ENCODE results near the gene PCMT1. TPM values are rescaled to one million over a fixed set of nuclear protein-coding genes. Genes with fewer than 3 reads are reported as not detected.

Gene PCMT1
- total and polyA plus RNA-seq, 2 of the 13 experiments (the other 11 are each of a cell fraction or from before 2014, with no cell fraction given) = 112 to 169 TPM

DNA sequence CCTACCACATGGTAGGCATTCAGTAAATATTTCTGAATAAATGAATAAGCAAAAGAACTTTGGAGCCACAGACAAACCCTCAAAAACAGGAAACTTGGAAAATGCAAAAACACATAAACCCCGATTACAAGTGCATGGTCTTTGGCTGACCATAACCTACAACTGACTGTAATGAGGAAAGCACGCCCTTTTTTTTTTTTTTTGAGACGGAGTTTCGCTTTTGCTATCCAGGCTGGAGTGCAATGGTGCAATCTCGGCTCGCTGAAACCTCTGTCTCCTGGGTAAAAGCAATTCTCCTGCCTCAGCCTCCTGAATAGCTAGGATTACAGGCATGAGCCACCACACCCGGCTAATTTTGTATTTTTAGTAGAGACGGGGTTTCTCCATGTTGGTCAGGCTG is 19.7 kb upstream of the PCMT1 start:
- Histone ChIP-seq H4K20me1 (ENCODE audit: insufficient read depth, low read length) (no peaks in the 10 kb centered on the region), H3K4me3 (replicated peaks in 1 of 3; ENCODE audit: insufficient read depth in 1 of 3, low read depth in 2 of 3, low read length in 3 of 3) (no peak overlapping the region), H3K36me3 (replicated peaks in 1 of 2; ENCODE audit: control insufficient read depth in 1 of 2, insufficient read depth in 2 of 2, low read length in 2 of 2) (peaks cover 32 to 83% of the 10 kb centered on the region in 2 experiments), H3K9ac (ENCODE audit: insufficient read depth, low read depth, low read length) (no peak overlapping the region), H2AFZ (ENCODE audit: low read length) (no peak overlapping the region), H3K9me3 (ENCODE audit: low read length) (no peaks in the 10 kb centered on the region), H3K27ac (ENCODE audit: extremely low read length, insufficient read depth, low read length) (no peak overlapping the region), H3K4me1 (ENCODE audit: insufficient read depth, low read length) (no peaks in the 10 kb centered on the region), H3K4me2 (ENCODE audit: low read depth, low read length) (no peak overlapping the region), H3K27me3 (ENCODE audit: control insufficient read depth in 1 of 2, insufficient read depth in 2 of 2, low read length in 2 of 2) (no peaks in the 10 kb centered on the region), H3K79me2 (ENCODE audit: insufficient read depth, low read length) (no peaks in the 10 kb centered on the region)
- ATAC-seq (no peak), DNase-seq (ENCODE audit: low spot score) (no peak), FAIRE-seq (no peak)
- intact Hi-C loops (cut with micrococcal nuclease; ENCODE audit: unreplicated experiment) (no loop called here), in situ Hi-C loops (cut with HindIII; ENCODE audit: extremely low pct_ligation_motif_present, low pct_unique_long_range_greater_than_20kb) (no loop called here)
- ChIA-PET POLR2A (interaction anchor here (2.6 kb wide), 1 partner anchor 12 kb away, joined by 11 read pairs; the partner anchor contains the start of gene LATS1), CTCF (ENCODE audit: low intra/inter-chr PET ratio, low total read pairs) (no interaction called here)
- TF ChIP-seq ZNF180 (CRISPR knock-in tag; IDR thresholded peaks at IDR 0.05; ENCODE audit: borderline replicate concordance, low read depth) (no peak), ZNF713 (CRISPR knock-in tag; IDR thresholded peaks at IDR 0.05) (no peak), ZNF543 (CRISPR knock-in tag; IDR thresholded peaks at IDR 0.05) (no peak), SOX5 (CRISPR knock-in tag; IDR thresholded peaks at IDR 0.05; ENCODE audit: borderline replicate concordance) (no peak), SALL2 (CRISPR knock-in tag; IDR thresholded peaks at IDR 0.05) (no peak), ZNF232 (CRISPR knock-in tag; IDR thresholded peaks at IDR 0.05; ENCODE audit: borderline replicate concordance) (no peak), SRF (IDR thresholded peaks at IDR 0.05; ENCODE audit: low read depth, low read length) (no peak), TMF1 (CRISPR knock-in tag; IDR thresholded peaks at IDR 0.05; ENCODE audit: low read depth) (no peak)
- TF ChIP-seq, protein P1, sequence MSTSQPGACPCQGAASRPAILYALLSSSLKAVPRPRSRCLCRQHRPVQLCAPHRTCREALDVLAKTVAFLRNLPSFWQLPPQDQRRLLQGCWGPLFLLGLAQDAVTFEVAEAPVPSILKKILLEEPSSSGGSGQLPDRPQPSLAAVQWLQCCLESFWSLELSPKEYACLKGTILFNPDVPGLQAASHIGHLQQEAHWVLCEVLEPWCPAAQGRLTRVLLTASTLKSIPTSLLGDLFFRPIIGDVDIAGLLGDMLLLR (CRISPR knock-in tag; IDR thresholded peaks at IDR 0.05) = no peak
- TF ChIP-seq, protein P2, sequence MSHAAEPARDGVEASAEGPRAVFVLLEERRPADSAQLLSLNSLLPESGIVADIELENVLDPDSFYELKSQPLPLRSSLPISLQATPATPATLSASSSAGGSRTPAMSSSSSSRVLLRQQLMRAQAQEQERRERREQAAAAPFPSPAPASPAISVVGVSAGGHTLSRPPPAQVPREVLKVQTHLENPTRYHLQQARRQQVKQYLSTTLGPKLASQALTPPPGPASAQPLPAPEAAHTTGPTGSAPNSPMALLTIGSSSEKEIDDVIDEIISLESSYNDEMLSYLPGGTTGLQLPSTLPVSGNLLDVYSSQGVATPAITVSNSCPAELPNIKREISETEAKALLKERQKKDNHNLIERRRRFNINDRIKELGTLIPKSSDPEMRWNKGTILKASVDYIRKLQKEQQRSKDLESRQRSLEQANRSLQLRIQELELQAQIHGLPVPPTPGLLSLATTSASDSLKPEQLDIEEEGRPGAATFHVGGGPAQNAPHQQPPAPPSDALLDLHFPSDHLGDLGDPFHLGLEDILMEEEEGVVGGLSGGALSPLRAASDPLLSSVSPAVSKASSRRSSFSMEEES (CRISPR knock-in tag; IDR thresholded peaks at IDR 0.05) = no peak
- TF ChIP-seq, protein P3, sequence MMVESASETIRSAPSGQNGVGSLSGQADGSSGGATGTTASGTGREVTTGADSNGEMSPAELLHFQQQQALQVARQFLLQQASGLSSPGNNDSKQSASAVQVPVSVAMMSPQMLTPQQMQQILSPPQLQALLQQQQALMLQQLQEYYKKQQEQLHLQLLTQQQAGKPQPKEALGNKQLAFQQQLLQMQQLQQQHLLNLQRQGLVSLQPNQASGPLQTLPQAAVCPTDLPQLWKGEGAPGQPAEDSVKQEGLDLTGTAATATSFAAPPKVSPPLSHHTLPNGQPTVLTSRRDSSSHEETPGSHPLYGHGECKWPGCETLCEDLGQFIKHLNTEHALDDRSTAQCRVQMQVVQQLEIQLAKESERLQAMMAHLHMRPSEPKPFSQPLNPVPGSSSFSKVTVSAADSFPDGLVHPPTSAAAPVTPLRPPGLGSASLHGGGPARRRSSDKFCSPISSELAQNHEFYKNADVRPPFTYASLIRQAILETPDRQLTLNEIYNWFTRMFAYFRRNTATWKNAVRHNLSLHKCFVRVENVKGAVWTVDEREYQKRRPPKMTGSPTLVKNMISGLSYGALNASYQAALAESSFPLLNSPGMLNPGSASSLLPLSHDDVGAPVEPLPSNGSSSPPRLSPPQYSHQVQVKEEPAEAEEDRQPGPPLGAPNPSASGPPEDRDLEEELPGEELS (CRISPR knock-in tag; IDR thresholded peaks at IDR 0.05) = no peak
- WGBS (ENCODE audit: low lambda C conversion rate) = 98% methylated on average over 8 of the region's 8 CpGs
- BruUV-seq (replicated peaks) = no TSS peak
